Left ventricle myocardium inferior (tissue), 1 donor: ENCODE data around the gene MED16. TPM values are rescaled to one million over a fixed set of nuclear protein-coding genes. Genes with fewer than 3 reads are reported as not detected.
"Not testable (repeated sequence)": the region's sequence is repeated elsewhere in the genome, so short reads cannot be mapped to it uniquely, and the experiment has no call there.

Experiments
- DNase-seq: peaks from one replicate; pipeline ENCODE4 v3.0.0-alpha.2; 2020
- H3K27ac ChIP-seq: fragments of 200-600 bp; replicated peaks from 2 replicates; pipeline ENCODE4 v1.8.0; 2021
- H3K27me3 ChIP-seq: fragments of 200-600 bp; 2 replicates; pipeline ENCODE4 v1.8.0; 2021; ENCODE audit warnings: low read depth
- H3K36me3 ChIP-seq: fragments of 200-600 bp; 2 replicates; pipeline ENCODE4 v1.8.0; 2021
- H3K4me1 ChIP-seq: fragments of 200-600 bp; 2 replicates; pipeline ENCODE4 v1.8.0; 2021
- H3K4me3 ChIP-seq: fragments of 200-600 bp; 2 replicates; pipeline ENCODE4 v1.8.0; 2021; ENCODE audit warnings: mild to moderate bottlenecking, moderate library complexity
- H3K9me3 ChIP-seq: fragments of 200-600 bp; replicated peaks from 2 replicates; pipeline ENCODE4 v1.8.0; 2021
- intact Hi-C: fragments of 100-400 bp; cut with micrococcal nuclease; formaldehyde crosslinking; loops from one replicate; pipeline ENCODE4 v1.11.0; 2022
- total RNA-seq: library from RNA; stranded (reverse); fragmentation: NEBNext Ultra II Directional; extraction: Animal tissue kit (Norgen Biotek cat#: 25700); gene quantifications from one replicate; pipeline ENCODE4 v1.2.1, GENCODE V29; 2021
- TF ChIP-seq, protein P1 (sequence below): fragments of 200-600 bp; IDR thresholded peaks from 2 replicates; pipeline ENCODE4 v1.8.0; 2021; ENCODE audit warnings: antibody characterized with exemption, mild to moderate bottlenecking, borderline replicate concordance
- donor health status: DM: no; HTN: yes; CAD: no; lungs with severe emphysema.

The MED16 gene
- total RNA-seq, 1 donor from 2014 or later: 19.4 TPM

- Histone ChIP-seq H3K9me3 (no peaks in the 10 kb centered on the region), H3K4me3 (peak within 1 kb of the TSS; percentile 63), H3K27ac (no peak within 1 kb of the TSS), H3K27me3 (peaks cover 36% of the 10 kb centered on the region), H3K4me1 (peaks cover 15% of the 10 kb centered on the region), H3K36me3 (no peaks in the 10 kb centered on the region)
- DNase-seq: no peak
- intact Hi-C loops: no loop called here
- TF ChIP-seq, protein P1, sequence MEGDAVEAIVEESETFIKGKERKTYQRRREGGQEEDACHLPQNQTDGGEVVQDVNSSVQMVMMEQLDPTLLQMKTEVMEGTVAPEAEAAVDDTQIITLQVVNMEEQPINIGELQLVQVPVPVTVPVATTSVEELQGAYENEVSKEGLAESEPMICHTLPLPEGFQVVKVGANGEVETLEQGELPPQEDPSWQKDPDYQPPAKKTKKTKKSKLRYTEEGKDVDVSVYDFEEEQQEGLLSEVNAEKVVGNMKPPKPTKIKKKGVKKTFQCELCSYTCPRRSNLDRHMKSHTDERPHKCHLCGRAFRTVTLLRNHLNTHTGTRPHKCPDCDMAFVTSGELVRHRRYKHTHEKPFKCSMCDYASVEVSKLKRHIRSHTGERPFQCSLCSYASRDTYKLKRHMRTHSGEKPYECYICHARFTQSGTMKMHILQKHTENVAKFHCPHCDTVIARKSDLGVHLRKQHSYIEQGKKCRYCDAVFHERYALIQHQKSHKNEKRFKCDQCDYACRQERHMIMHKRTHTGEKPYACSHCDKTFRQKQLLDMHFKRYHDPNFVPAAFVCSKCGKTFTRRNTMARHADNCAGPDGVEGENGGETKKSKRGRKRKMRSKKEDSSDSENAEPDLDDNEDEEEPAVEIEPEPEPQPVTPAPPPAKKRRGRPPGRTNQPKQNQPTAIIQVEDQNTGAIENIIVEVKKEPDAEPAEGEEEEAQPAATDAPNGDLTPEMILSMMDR: no peak
These were observed 71.0 kb downstream of the MED16 start, which contains the start of gene PLPPR3 for GRCh38 chr19:821825-822503. Gene PLPPR3, minus strand, starts transcription at chr19:821955. Its CDS starts 396 bp downstream, at chr19:821559.

- Histone ChIP-seq H3K27ac (no peak overlapping the region), H3K4me3 (peak overlapping the region; percentile 63), H3K4me1 (peaks cover 15% of the 10 kb centered on the region), H3K9me3 (no peaks in the 10 kb centered on the region), H3K27me3 (peaks cover 36% of the 10 kb centered on the region), H3K36me3 (no peaks in the 10 kb centered on the region)
- TF ChIP-seq, protein P1: no peak
- intact Hi-C loops: no loop called here
- DNase-seq: no peak
These were observed 71.7 kb downstream of the MED16 start for GRCh38 chr19:821231-821824.

DNA sequence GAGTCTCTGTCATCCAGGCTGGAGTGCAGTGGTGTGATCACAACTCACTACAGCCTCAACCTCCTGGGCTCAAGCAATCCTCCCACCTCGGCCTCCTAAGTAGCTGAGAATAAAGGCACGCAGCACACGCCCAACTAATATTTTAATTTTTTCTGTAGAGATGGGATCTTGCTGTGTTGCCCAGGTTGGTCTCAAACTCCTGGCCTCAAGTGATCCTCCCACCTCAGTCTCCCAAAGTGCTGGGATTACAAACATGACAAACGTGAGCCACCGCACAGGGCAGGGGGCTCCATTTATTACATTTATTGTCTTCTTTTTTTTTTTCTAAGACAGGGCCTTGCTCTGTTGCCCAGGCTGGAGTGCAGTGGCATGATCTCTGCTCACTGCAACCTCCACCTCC, 72.8 kb downstream of the MED16 start:
- H3K9me3 ChIP-seq, DNase-seq, intact Hi-C loops, H3K27ac ChIP-seq, H3K4me3 ChIP-seq, H3K36me3 ChIP-seq: not testable (repeated sequence)
- Histone ChIP-seq H3K4me1 (peaks cover 15% of the 10 kb centered on the region), H3K27me3 (peaks cover 34% of the 10 kb centered on the region)

Other genes with a start within 250 kb of the MED16 start
- 25.5 TPM for gene RNF126, start 230.0 kb downstream of the MED16 start, total RNA-seq
- 56.1 TPM for gene FSTL3, start 216.8 kb downstream of the MED16 start, total RNA-seq
- not detected for gene PRSS57, start 197.7 kb downstream of the MED16 start, total RNA-seq
- 26.8 TPM for gene PALM, start 184.3 kb downstream of the MED16 start, total RNA-seq
- gene MISP, start 142.1 kb downstream of the MED16 start, total RNA-seq: not detected
- gene PTBP1, start 95.7 kb downstream of the MED16 start, total RNA-seq: 55.6 TPM
- not detected for gene PLPPR3, start 71.2 kb downstream of the MED16 start, total RNA-seq
- not detected for gene AZU1, start 65.3 kb downstream of the MED16 start, total RNA-seq
- gene PRTN3, start 52.2 kb downstream of the MED16 start, total RNA-seq: not detected
- 0.58 TPM for gene ELANE, start 40.9 kb downstream of the MED16 start, total RNA-seq
- gene CFD, start 33.5 kb downstream of the MED16 start, total RNA-seq: 200 TPM
- gene RNU6-9, start 297 bp upstream of the MED16 start, total RNA-seq: not detected
- 21.6 TPM for gene R3HDM4, start 20.0 kb upstream of the MED16 start, total RNA-seq
- gene KISS1R, start 24.1 kb upstream of the MED16 start, total RNA-seq: not detected
- gene ARID3A, start 32.8 kb upstream of the MED16 start, total RNA-seq: 4.8 TPM
- gene WDR18, start 91.2 kb upstream of the MED16 start, total RNA-seq: 19.4 TPM
- not detected for gene GRIN3B, start 107.2 kb upstream of the MED16 start, total RNA-seq
- gene TMEM259, start 127.9 kb upstream of the MED16 start, total RNA-seq: 119 TPM
- not detected for gene RNU6-2, start 128.3 kb upstream of the MED16 start, total RNA-seq
- 45.6 TPM for gene CNN2, start 133.4 kb upstream of the MED16 start, total RNA-seq
- gene ABCA7, start 146.9 kb upstream of the MED16 start, total RNA-seq: 9.3 TPM
- gene ARHGAP45, start 174.0 kb upstream of the MED16 start, total RNA-seq: 4.8 TPM
- 140 TPM for gene POLR2E, start 202.2 kb upstream of the MED16 start, total RNA-seq
- gene GPX4, start 210.8 kb upstream of the MED16 start, total RNA-seq: 327 TPM